ENCODE results near the gene CITED2.

Gene CITED2

GRCh38 chr6:139380611-139381010 is 6.2 kb upstream of the CITED2 start:
- H3K4me3 ChIP-seq (ENCODE audit: low read depth, low read length), result no peak overlapping the region
- TF ChIP-seq CTCF (IDR thresholded peaks at IDR 0.05; ENCODE audit: low read depth, low read length), result no peak

GRCh38 chr6:139380168-139380567 is 5.7 kb upstream of the CITED2 start:
- TF ChIP-seq CTCF (IDR thresholded peaks at IDR 0.05; ENCODE audit: low read depth, low read length), result no peak
- no peak overlapping the region for H3K4me3 ChIP-seq (ENCODE audit: low read depth, low read length)

GRCh38 chr6:139378882-139379341 is 4.5 kb upstream of the CITED2 start:
- H3K4me3 ChIP-seq (ENCODE audit: low read depth, low read length), result no peak overlapping the region
- TF ChIP-seq CTCF (IDR thresholded peaks at IDR 0.05; ENCODE audit: low read depth, low read length), result no peak

- no peak overlapping the region for H3K4me3 ChIP-seq (ENCODE audit: low read depth, low read length)
- TF ChIP-seq CTCF (IDR thresholded peaks at IDR 0.05; ENCODE audit: low read depth, low read length), result no peak
These were observed 3.8 kb upstream of the CITED2 start for GRCh38 chr6:139378226-139378625.

GRCh38 chr6:139376604-139377218 is 2.3 kb upstream of the CITED2 start:
- peak overlapping the region; percentile 98 for H3K4me3 ChIP-seq (ENCODE audit: low read depth, low read length)
- TF ChIP-seq CTCF (IDR thresholded peaks at IDR 0.05; ENCODE audit: low read depth, low read length), result no peak

- peak overlapping the region; percentile 98 for H3K4me3 ChIP-seq (ENCODE audit: low read depth, low read length)
- no peak for TF ChIP-seq CTCF (IDR thresholded peaks at IDR 0.05; ENCODE audit: low read depth, low read length)
These were observed 1.5 kb upstream of the CITED2 start for GRCh38 chr6:139376017-139376330.

GRCh38 chr6:139375226-139376016 is 973 bp upstream of the CITED2 start:
- no peak for TF ChIP-seq CTCF (IDR thresholded peaks at IDR 0.05; ENCODE audit: low read depth, low read length)
- H3K4me3 ChIP-seq (ENCODE audit: low read depth, low read length), result peak overlapping the region; percentile 98
